ENCODE measurements around the gene DUSP2.

DUSP2 gene

DNA sequence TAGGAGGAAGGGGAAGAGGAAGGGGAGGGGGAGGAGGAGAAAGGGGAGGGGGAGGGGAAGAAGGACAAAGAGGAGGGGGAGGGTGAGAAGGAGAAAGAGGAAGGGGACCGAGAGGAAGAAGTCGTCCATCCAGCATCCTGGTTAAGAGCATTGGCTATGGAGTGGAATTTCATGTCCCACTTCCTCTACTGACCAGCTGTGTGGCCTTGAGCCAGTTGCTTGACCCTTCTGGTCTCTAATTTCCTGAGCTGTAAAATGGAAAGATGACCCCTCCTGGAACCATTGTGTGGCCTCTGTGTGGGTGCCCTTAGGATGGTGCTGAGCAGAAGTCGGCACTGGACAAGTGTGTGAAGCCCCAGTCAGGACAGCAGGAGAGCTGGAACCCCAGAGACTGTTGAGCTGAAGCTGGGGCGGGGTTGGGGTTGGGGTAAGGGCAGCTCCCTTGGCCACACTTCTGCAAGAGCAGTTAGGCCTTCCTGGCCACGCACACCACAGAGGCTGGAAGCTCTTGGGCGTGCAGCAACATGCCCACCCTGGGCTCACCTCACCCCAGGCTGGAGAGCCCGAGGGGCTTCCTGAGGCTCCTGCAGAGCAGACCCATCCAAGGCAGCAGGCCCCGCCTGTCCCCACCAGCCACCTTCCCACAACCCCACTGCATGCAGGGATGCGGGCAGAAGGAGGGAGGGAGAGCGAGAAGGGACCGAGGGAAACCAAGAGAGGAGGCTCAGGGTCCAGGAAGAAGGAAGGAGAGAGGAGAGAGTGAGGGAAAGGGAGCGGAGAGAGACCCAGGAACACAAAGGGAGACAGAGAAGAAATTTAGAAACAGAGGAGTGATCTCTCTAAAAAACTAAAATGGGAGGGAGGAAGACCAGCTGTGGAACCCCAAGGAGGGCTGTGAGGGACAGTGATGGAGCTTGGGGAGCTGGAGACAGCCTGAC lies 45.1 kb downstream of the DUSP2 start:
- DNase-seq (ENCODE audit: low spot score) = no peak

DNA sequence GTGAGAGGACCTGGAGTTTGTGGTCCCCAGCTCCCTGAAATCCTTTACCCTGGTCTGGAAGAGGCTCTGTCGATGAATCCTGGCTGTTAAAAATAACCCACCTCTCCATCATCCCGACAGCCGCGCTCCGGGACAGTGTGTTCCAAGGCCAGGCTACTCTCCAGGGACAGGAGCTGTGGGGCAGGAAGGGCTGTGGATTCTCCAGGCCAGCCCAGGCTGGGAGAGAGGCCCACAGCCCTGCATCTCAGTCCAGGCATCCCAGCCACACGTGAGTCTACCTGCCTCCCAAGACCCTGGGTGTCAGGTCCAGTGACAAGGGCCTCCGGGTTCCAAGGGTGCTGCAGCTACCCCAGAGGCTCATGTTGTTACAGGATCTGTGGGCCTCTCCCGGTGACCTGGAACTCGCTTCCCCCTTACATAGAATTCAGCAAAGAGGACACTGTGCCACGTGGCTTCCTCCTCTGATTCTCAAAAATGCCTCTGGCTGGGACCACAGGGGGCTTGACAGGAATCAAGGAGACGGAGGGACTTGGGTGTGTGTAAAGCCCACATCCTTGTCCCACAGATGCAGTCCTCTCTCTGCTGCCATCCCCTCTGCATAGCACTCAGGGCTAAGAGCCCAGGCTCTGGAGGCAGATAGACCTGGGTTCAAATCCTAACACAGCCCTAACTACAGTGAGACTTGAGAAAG lies 46.2 kb downstream of the DUSP2 start:
- DNase-seq (ENCODE audit: low spot score) = no peak

DNA sequence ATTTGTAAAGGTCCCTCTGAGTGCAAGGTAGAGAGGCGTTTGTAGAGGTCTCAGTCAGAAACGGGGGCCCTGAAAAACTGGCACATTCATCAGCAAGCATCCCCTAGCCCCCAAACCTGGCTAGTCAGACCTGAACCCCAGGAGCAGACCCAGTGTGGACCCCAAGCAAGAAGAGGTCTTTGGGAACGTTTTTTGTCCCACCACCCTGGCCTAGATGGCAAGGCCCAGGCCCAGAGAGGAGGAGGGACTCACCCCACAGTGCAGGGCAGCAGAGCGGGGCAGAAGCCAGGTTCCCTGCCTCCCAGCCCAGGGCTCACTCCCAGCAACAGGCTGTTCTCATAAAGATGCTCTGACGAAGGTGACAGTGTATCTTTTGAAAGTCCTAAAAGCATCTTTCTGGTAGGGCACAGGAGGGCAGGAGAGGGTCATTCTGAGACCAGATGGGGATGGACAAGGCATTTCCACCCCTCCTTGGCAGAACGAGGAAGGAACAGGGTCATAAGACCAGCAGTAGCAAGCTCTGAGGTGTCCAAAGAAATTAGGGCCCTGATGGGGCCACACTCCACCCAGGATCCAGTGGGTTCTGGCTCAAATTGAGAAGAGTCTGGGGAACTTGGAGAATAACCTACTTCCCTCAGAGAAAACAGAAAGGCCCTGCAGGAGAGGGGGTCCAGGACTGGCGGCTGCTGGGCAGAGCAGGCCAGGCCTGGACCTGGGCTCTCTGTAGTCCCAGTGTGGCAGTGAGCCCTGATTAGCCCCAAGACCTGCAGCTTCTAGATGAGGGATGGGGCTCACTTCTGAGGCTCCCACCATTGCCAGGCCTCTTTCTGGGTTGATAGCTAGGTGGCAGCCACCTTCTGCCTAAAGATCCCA lies 47.1 kb downstream of the DUSP2 start:
- no peak for DNase-seq (ENCODE audit: low spot score)

DNA sequence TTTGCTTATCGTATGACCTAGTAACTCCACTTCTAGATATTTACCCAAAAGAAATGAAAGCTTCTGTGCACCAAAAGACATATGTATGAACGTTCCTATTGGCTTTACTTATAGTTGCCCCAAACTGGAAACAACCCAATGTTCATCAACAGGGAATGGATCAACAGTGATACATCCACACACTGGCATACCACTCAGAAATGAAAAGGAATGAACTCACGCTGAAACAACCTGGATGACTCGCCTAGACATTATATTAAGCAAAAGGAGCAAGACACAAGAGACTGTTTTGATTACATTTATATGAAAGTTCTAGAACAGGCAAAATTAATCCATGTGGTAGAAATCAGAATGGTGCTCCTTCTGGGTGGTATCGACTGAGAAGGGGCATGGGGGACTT lies 47.8 kb downstream of the DUSP2 start:
- DNase-seq (ENCODE audit: low spot score) = no peak

DNA sequence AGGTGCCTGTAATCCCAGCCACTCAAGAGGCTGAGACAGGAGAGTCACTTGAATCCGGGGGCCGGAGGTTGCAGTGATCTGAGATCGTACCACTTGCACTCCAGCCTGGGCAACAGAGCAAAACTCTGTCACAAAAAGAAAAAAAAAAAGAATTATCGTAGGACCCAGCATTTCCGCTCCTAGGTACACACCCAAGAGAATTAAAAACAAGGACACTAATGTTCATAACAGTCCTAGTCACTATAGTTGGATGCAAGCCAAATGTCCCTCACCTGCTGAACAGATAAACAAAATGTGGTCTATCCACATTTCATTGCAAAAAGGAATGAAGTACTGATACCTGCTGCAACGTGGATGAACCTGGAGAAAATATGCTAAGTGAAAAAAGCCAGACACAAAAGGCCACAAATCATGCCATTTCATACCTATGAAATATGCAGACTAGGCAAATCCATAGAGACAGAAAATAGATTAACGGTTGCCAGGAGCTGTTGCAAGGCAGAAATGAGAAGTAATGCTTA lies 50.1 kb downstream of the DUSP2 start:
- DNase-seq (ENCODE audit: low spot score) = peak; percentile 43

DNA sequence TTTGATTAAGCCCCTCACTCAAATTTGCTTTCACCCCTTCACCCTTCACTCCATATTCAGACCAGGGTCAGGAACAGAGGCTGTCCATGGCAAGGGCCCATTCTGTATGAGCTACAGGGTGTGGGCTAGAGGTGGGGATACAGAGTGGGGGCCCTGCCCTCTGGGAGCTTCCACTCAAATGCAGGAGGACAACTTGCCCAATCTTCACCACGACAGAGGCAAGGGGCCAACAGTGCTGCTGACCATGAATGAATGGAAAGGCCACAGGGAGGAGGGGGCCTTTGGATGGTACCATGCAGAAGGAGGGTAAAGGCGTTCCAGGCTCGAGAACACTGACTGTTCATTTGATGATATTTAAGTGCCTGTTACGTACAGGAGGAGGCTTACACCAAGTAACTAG lies 51.7 kb downstream of the DUSP2 start:
- no peak for DNase-seq (ENCODE audit: low spot score)

Measured in SW480 (cell line).